Breast epithelium (tissue), 4 donors: Measurements from ENCODE around the gene OR2T11. TPM values are rescaled to one million over a fixed set of nuclear protein-coding genes. Genes with fewer than 3 reads are reported as not detected.

Experiments used
- DNase-seq, 2 donors: peaks; one replicate each; pipeline ENCODE4 v3.0.0-alpha.2; 2019; ENCODE audit warnings: low spot score in 2 of 2
- H3K27ac ChIP-seq, 2 donors: fragments of 200-600 bp; sonication (generic) in 1 of 2; one replicate each; pipeline ENCODE4 v1.5.1; 2016 to 2019; ENCODE audit warnings: mild to moderate bottlenecking in 1 of 2
- H3K27me3 ChIP-seq, 2 donors: fragments of 200-600 bp; sonication (generic) in 1 of 2; one replicate each; pipeline versions ENCODE4 v1.5.1 to v1.6.0; 2017 to 2019; ENCODE audit warnings: control low read depth in 1 of 2, mild to moderate bottlenecking in 1 of 2
- H3K36me3 ChIP-seq: fragments of 200-600 bp; one replicate; pipeline ENCODE4 v1.5.1; 2019
- H3K4me1 ChIP-seq, 2 donors: fragments of 200-600 bp; sonication (generic); one replicate each; pipeline ENCODE4 v1.5.1; 2016 to 2019; ENCODE audit warnings: control low read depth in 1 of 2
- H3K4me3 ChIP-seq, 3 donors: fragments of 200-600 bp; sonication (generic); 1 replicate in 2 of 3; 2 replicates in 1 of 3; pipeline ENCODE4 v1.5.1; 2016 to 2019; ENCODE audit warnings: mild to moderate bottlenecking in 3 of 3, moderate library complexity in 2 of 3
- H3K9me3 ChIP-seq, 2 donors: fragments of 200-600 bp; sonication (generic) in 1 of 2; one replicate each; pipeline ENCODE4 v1.5.1; 2016 to 2019; ENCODE audit warnings: control low read depth in 1 of 2
- POLR2A ChIP-seq: fragments of 450-650 bp; IDR thresholded peaks from one replicate; pipeline ENCODE4 v1.6.1; 2016; ENCODE audit warnings: antibody characterized with exemption, mild to moderate bottlenecking, moderate library complexity
- POLR2AphosphoS5 ChIP-seq, 3 donors: sonication (generic); formaldehyde crosslinking; IDR thresholded peaks; one replicate each; pipeline ENCODE4 v1.6.1; 2017; ENCODE audit warnings: antibody characterized with exemption in 3 of 3
- intact Hi-C: fragments of 100-400 bp; cut with DNase I; formaldehyde crosslinking; loops from one replicate; pipeline ENCODE4 v1.15.1; 2023; ENCODE audit warnings: low total_unique reads
- total RNA-seq, 3 donors: library from RNA; depleted of rRNA; stranded (reverse); fragments of >200 nt; gene quantifications; one replicate each; pipeline ENCODE4 v1.1.0, GENCODE V29; 2016
- TF ChIP-seq, protein P1 (sequence below), 3 donors: fragments of 450-650 bp; IDR thresholded peaks; one replicate each; pipeline ENCODE4 v1.5.1; 2016 to 2017; ENCODE audit warnings: antibody characterized with exemption in 3 of 3, mild to moderate bottlenecking in 3 of 3, moderate library complexity in 3 of 3

The OR2T11 gene
- total RNA-seq, 3 donors from 2014 or later, result not detected

GRCh38 chr1:248597589-248597988 lies 37.3 kb downstream of the OR2T11 start, which contains the start of gene OR2T10:
Gene OR2T10, minus strand, starts transcription at chr1:248597700. Its CDS starts 3,932 bp downstream, at chr1:248593768.
- no peaks in the 10 kb centered on the region for H3K4me1 ChIP-seq
- H3K36me3 ChIP-seq, result no peaks in the 10 kb centered on the region
- intact Hi-C loops, result no loop called here
- H3K9me3 ChIP-seq, result no peaks in the 10 kb centered on the region
- no peaks in the 10 kb centered on the region for H3K27me3 ChIP-seq
- no peak for DNase-seq
- no peak within 1 kb of the TSS for H3K4me3 ChIP-seq
- no peak within 1 kb of the TSS for H3K27ac ChIP-seq
- TF ChIP-seq, protein P1, sequence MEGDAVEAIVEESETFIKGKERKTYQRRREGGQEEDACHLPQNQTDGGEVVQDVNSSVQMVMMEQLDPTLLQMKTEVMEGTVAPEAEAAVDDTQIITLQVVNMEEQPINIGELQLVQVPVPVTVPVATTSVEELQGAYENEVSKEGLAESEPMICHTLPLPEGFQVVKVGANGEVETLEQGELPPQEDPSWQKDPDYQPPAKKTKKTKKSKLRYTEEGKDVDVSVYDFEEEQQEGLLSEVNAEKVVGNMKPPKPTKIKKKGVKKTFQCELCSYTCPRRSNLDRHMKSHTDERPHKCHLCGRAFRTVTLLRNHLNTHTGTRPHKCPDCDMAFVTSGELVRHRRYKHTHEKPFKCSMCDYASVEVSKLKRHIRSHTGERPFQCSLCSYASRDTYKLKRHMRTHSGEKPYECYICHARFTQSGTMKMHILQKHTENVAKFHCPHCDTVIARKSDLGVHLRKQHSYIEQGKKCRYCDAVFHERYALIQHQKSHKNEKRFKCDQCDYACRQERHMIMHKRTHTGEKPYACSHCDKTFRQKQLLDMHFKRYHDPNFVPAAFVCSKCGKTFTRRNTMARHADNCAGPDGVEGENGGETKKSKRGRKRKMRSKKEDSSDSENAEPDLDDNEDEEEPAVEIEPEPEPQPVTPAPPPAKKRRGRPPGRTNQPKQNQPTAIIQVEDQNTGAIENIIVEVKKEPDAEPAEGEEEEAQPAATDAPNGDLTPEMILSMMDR (IDR thresholded peaks at IDR 0.05), result no peak
- no peak for TF ChIP-seq POLR2A
- TF ChIP-seq POLR2AphosphoS5 (IDR thresholded peaks at IDR 0.05), result no peak

GRCh38 chr1:248596615-248597014 lies 38.3 kb downstream of the OR2T11 start:
- Histone ChIP-seq H3K27me3 (no peaks in the 10 kb centered on the region), H3K9me3 (no peaks in the 10 kb centered on the region), H3K4me3 (no peak overlapping the region), H3K4me1 (no peaks in the 10 kb centered on the region), H3K36me3 (no peaks in the 10 kb centered on the region), H3K27ac (no peak overlapping the region)
- TF ChIP-seq POLR2A (no peak), POLR2AphosphoS5 (IDR thresholded peaks at IDR 0.05) (no peak)
- TF ChIP-seq, protein P1 (IDR thresholded peaks at IDR 0.05), result no peak
- no peak for DNase-seq
- intact Hi-C loops, result no loop called here

DNA sequence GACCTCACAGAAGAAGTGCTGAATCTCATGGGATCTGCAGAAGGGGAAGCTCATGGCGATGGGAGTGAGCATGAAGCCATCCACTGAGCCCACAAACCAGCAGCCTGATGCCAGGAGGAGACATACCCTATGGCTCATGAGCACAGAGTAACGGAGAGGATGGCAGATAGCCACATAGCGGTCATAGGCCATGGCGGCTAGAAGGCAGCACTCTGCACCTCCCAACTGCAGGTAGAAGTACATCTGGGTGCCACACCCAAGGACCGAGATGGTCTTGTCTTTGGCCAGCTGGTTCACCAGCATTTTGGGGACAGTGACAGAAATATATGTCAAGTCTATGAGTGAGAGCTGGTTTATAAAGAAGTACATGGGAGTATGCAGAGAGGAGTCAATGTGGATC lies 41.7 kb downstream of the OR2T11 start:
- Histone ChIP-seq H3K4me3 (no peak overlapping the region), H3K36me3 (no peaks in the 10 kb centered on the region), H3K27ac (no peak overlapping the region), H3K27me3 (no peaks in the 10 kb centered on the region), H3K9me3 (no peaks in the 10 kb centered on the region), H3K4me1 (no peaks in the 10 kb centered on the region)
- TF ChIP-seq POLR2A, result no peak
- TF ChIP-seq POLR2AphosphoS5 (IDR thresholded peaks at IDR 0.05), result no peak
- TF ChIP-seq, protein P1 (IDR thresholded peaks at IDR 0.05), result no peak
- intact Hi-C loops, result no loop called here
- no peak for DNase-seq

GRCh38 chr1:248592655-248593054 lies 42.2 kb downstream of the OR2T11 start:
- no peaks in the 10 kb centered on the region for H3K27me3 ChIP-seq
- DNase-seq, result no peak
- intact Hi-C loops, result no loop called here
- no peaks in the 10 kb centered on the region for H3K9me3 ChIP-seq
- H3K4me3 ChIP-seq, result no peak overlapping the region
- no peaks in the 10 kb centered on the region for H3K4me1 ChIP-seq
- no peaks in the 10 kb centered on the region for H3K36me3 ChIP-seq
- TF ChIP-seq, protein P1 (IDR thresholded peaks at IDR 0.05), result no peak
- TF ChIP-seq POLR2AphosphoS5 (IDR thresholded peaks at IDR 0.05) (no peak), POLR2A (no peak)
- no peak overlapping the region for H3K27ac ChIP-seq

GRCh38 chr1:248590055-248590454 lies 44.8 kb downstream of the OR2T11 start:
- intact Hi-C loops, result no loop called here
- no peak for TF ChIP-seq POLR2A
- TF ChIP-seq, protein P1 (IDR thresholded peaks at IDR 0.05), result no peak
- no peak for TF ChIP-seq POLR2AphosphoS5 (IDR thresholded peaks at IDR 0.05)
- no peak overlapping the region for H3K4me3 ChIP-seq

More at GRCh38 chr1:248590055-248590454, 44.8 kb downstream of the OR2T11 start:
- Histone ChIP-seq H3K27me3 (no peaks in the 10 kb centered on the region), H3K27ac (no peak overlapping the region), H3K9me3 (no peaks in the 10 kb centered on the region), H3K36me3 (no peaks in the 10 kb centered on the region), H3K4me1 (no peaks in the 10 kb centered on the region)
- DNase-seq, result no peak
